ENCODE results near the gene FNTB.

DNA sequence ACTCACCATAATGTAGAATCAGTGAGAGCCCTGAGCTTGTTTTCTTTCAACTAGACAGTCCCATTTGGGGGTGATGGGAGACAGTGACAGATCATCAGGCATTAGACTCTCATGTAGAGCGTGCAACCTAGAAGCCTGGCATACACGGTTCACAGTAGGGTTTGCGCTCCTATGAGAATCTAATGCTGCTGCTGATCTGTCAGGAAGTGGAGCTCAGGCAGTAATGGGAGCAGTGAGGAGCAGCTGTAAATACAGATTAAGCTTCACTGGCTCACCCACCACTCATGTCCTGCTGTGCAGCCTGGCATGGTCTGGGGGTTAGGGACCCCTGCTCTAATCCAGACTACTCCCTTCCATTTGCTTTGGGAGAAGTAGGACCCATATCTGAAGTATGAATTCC lies 55.6 kb downstream of the FNTB start:
- no peak for TF ChIP-seq GTF2F1 (IDR thresholded peaks at IDR 0.05; ENCODE audit: borderline replicate concordance, low read depth, low read length)
- TF ChIP-seq, protein P1, sequence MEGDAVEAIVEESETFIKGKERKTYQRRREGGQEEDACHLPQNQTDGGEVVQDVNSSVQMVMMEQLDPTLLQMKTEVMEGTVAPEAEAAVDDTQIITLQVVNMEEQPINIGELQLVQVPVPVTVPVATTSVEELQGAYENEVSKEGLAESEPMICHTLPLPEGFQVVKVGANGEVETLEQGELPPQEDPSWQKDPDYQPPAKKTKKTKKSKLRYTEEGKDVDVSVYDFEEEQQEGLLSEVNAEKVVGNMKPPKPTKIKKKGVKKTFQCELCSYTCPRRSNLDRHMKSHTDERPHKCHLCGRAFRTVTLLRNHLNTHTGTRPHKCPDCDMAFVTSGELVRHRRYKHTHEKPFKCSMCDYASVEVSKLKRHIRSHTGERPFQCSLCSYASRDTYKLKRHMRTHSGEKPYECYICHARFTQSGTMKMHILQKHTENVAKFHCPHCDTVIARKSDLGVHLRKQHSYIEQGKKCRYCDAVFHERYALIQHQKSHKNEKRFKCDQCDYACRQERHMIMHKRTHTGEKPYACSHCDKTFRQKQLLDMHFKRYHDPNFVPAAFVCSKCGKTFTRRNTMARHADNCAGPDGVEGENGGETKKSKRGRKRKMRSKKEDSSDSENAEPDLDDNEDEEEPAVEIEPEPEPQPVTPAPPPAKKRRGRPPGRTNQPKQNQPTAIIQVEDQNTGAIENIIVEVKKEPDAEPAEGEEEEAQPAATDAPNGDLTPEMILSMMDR (IDR thresholded peaks at IDR 0.05; ENCODE audit: control extremely low read depth in 1 of 3, insufficient read depth in 1 of 3, low read depth in 1 of 3, low read length in 3 of 3), result no peak
